SW480 (cell line): ENCODE data around the gene RARS1.
A peak's percentile ranks its signal among the peaks of the same experiment; 100 is the strongest.
"Not testable (repeated sequence)": the region's sequence is repeated elsewhere in the genome, so short reads cannot be mapped to it uniquely, and the experiment has no call there.

Source experiments
- DNase-seq: peaks from one replicate; pipeline ENCODE4 v3.0.0-alpha.2; 2016; ENCODE audit warnings: low spot score

The RARS1 gene

GRCh38 chr5:168481330-168481788, 4.9 kb upstream of the RARS1 start:
- no peak for DNase-seq

DNA sequence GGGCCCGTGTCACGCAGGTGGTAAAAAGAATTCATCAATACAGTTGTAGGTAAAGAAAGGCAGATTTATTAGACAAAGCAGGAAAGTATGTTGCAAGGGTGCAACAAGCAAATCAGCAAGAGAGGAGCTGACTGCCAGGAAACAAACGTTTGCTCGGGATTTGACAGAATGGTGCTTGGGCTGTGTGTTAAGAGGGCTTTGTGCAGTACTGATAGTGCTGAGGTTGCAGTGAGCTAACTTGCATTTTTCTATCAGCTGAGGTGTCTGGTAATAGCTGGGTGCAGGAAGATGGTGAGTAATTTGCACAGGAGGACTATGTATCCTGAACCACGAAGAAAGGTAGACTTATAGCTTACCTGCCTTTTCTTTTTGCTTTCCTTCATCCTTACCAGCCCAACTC, 3.9 kb upstream of the RARS1 start:
- DNase-seq: no peak

GRCh38 chr5:168489059-168489458, 2.8 kb downstream of the RARS1 start:
- no peak for DNase-seq

GRCh38 chr5:168494057-168494555, 7.8 kb downstream of the RARS1 start:
- no peak for DNase-seq

- no peak for DNase-seq
Observed at GRCh38 chr5:168502563-168503237, 16.4 kb downstream of the RARS1 start.

DNA sequence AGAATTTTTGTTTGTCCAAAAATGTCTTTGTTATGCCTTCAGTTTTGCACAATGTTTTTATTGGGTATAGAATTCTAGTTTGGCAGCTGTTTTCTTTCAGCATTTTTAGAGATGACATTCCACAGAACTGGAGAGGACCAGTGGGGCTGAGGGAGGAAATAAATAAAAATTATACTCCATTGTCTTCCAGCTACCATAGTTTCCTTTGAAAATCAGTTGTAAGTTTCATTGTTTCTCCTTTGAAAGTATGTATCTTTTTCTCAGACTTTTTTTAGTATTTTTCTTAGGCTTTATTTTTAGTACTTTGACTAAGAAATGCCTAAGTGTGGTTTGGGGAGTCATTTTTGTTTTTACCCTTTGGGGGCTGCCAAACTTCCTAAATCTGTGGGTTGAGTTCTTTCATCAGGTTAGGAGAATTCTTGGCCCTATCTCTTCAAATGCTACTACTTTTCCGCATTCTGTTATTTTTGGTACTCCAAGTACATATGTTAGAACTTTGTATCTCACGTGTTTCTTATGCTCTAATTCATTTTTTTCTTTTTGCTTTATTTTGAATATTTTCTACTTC, 27.7 kb downstream of the RARS1 start:
- DNase-seq: peak; percentile 31

- DNase-seq: no peak
Observed at GRCh38 chr5:168525856-168526255, 39.6 kb downstream of the RARS1 start.

- no peak for DNase-seq
Observed at GRCh38 chr5:168527756-168528295, 41.6 kb downstream of the RARS1 start.

DNA sequence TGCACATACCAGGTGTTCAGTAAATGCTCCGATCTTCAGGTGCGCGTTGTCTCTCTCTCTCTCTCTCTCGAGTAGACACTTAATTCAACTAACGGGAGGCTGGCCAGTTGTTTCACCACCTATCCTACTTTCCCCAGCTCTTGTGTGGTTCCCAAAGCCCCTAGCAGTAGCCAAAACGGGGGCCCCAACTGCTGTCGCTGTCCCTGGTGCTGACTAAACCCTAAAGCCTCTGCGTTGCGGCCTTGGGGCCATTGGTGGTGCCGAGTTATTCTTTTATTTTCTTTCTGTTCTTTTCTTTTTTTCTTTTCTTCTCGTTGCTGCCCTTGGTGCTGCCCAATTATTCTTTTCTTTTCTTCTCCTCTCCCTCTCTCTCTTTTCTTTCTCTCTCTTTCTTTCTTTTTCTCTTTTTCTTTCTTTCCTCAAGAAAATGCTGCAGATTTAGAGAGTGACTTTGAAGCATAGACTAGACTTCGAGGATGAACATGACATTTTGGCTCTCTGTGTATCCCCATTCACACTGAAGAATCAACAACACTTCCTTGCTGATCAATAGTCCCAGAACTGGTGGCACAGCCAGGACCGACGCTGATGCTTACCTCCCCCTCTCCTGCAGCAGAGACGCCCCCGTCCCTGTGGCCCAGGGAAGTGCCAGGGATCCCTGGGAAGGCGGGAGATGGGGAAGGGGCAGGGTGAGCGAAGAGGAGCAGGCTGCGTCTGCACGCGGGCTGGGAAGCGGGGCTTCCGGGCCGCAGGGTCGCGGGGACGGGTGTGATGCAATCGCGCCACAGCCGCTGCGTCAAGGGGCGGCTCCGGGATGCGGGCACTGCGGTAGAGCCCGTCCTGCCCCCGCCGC, 42.5 kb downstream of the RARS1 start, which contains the start of gene FBLL1:
Gene FBLL1, plus strand, starts transcription at position 785 of the 853 bp plus-strand sequence. CDS start 200 bp downstream, outside the sequence.
- DNase-seq: no peak

- DNase-seq: no peak
Observed at GRCh38 chr5:168529374-168530234, 43.3 kb downstream of the RARS1 start.

DNA sequence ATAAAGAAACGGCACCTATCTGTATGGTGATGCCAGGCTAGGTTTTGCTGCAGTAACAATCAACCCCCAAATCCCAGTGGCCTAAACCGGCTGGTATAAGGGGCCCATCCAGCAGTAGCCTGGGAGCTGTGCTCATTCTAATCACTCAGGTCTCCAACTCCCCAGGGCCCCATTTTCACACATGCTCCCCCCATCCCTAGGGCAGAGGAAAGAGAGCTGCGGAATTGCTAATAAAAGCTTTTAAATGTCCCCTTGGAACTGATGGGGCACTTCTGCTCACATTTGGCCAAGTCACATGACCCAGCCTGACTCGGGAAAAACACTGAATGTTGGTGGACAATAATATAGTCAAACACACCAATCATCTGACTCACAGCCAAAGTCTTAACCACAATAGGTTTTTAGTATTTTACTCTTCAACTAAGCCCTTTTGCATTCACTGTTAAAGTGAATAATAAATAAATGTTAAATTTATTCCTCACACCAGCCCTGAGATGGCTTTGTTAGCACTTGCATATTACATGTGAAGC, 44.4 kb downstream of the RARS1 start:
- DNase-seq: no peak

DNA sequence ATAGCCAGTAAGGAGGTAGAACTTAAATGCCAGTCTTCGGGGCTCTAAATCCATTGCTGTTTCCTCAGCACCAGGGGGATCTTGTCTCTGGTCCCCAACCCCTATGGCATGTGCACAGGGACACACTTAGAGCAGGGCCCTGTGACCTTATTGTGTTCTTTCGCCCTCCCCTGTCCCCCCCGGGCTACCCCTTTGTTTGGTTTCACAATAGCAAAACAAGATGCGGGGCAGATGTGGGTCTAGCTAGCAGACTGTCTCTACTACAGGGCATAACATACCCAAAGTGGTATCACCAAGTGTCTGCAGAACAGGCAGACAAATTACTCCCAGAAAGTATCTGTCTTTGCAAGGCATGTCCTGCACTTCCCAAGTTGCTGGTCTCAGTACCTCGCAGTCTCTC, 44.9 kb downstream of the RARS1 start:
- no peak for DNase-seq

GRCh38 chr5:168531987-168532864, 46.0 kb downstream of the RARS1 start:
- no peak for DNase-seq

GRCh38 chr5:168534351-168534750, 48.1 kb downstream of the RARS1 start:
- DNase-seq: not testable (repeated sequence)

- DNase-seq: no peak
Observed at GRCh38 chr5:168537176-168537575, 50.9 kb downstream of the RARS1 start.

- no peak for DNase-seq
Observed at GRCh38 chr5:168549554-168549953, 63.3 kb downstream of the RARS1 start.

DNA sequence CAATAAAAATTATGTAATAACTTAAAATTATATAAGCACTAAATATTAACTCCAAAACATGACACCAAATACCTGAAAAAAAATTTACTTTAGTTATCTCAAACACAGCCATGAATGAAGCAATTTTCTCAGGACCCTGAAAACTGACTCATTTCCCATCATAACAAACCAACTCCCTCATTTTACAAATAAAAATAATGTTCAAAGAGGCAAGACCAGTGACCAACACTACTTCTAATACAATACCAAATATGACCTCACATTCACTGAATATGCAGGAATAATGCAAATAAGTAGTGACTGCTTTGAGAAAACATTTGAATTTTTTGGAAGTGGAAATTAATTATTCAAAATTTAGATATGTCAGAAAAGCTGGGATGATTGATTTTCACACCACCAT, 64.4 kb downstream of the RARS1 start:
- no peak for DNase-seq

DNA sequence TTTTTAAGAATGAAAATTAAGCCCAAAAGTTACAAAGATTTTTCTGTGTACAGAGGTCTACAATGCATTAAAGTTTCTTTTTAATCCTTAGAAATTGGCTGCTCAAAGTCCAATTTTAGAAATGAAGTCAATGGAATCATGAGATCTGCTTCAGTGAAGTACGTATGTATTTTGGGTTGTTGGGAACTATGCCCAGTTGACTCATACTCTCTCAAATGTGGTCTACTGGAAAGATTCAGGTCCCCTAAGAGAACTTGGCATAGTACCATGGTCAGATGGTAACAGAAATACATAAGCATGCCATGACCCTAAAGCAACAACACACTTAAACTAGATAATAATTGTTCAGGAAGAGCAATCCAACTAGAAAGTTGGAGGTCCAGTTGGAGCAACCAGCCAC, 65.9 kb downstream of the RARS1 start:
- DNase-seq: no peak

GRCh38 chr5:168553377-168554130, 67.3 kb downstream of the RARS1 start:
- DNase-seq: no peak
